ENCODE data around the gene RHBDF2.

Gene RHBDF2

DNA sequence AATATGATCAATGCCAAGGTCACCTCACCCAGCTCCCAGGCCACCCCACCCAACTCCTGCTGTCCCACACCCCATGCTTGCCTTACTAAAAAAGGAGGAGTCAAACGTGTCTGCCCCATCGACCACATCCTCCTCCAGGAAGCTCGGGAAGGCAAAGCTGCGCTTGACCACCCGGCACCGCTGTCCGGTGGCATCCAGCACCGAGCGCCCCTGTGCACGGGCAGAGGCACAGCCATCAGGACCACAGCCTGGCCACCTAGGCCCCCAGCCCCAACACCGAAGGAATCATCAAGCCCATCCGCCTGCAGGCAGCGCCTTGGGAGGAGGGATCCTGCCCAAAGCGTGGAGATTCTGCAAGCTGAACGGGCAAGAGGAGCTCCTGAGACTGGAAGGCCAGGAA, 23.6 kb downstream of the RHBDF2 start:
- DNase-seq: no peak

GRCh38 chr17:76476736-76477135, 24.5 kb downstream of the RHBDF2 start:
- DNase-seq: no peak

- no peak for DNase-seq
These were observed 25.9 kb downstream of the RHBDF2 start for GRCh38 chr17:76475302-76475701.

- DNase-seq: no peak
These were observed 26.3 kb downstream of the RHBDF2 start for GRCh38 chr17:76474894-76475293.

GRCh38 chr17:76474238-76474637, 27.0 kb downstream of the RHBDF2 start:
- DNase-seq: no peak

DNA sequence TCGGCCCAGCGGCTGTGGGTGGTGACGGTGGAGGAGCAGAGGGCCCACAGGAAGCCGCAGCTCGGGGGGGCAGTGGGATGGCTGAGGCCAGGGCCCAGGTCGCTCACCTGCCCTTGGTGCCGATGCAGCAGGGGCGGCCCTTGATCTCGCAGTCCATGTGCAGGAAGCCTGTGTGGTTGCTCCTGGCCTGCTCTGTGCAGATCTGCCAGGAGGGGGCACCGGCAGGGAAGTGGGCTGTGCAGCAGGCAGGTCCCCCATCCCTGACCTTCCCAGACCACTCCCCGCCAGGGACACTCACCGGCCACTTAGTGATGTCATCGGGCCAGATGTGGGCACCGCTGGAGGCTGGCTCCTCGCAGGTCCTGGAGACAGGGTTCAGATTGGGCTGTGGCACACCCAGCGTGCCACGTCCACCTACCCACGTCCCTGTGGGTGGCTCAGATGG, 27.7 kb downstream of the RHBDF2 start:
- DNase-seq: no peak

DNA sequence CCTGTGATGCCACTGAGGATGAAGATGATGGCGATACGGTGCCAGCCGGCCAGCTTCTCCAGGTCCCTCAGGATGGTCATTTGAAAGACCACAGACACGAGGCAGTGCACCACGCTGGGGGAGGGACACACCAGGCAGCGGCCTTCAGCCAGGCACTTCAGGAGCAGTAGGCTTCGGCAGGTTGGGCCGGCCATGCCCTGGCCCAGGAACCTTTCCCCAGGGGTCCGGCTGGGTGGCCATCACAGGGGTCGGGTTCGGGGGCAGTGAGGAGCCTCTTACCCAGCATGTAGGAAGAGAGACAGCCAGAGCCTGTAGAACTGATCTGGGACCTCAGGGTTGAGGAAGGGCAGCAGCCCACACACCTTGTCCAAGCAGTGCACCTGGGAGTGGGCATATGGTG, 28.5 kb downstream of the RHBDF2 start:
- no peak for DNase-seq

GRCh38 chr17:76472258-76472645, 29.0 kb downstream of the RHBDF2 start:
- DNase-seq: no peak

GRCh38 chr17:76471498-76472257, 29.5 kb downstream of the RHBDF2 start:
- DNase-seq: no peak

DNA sequence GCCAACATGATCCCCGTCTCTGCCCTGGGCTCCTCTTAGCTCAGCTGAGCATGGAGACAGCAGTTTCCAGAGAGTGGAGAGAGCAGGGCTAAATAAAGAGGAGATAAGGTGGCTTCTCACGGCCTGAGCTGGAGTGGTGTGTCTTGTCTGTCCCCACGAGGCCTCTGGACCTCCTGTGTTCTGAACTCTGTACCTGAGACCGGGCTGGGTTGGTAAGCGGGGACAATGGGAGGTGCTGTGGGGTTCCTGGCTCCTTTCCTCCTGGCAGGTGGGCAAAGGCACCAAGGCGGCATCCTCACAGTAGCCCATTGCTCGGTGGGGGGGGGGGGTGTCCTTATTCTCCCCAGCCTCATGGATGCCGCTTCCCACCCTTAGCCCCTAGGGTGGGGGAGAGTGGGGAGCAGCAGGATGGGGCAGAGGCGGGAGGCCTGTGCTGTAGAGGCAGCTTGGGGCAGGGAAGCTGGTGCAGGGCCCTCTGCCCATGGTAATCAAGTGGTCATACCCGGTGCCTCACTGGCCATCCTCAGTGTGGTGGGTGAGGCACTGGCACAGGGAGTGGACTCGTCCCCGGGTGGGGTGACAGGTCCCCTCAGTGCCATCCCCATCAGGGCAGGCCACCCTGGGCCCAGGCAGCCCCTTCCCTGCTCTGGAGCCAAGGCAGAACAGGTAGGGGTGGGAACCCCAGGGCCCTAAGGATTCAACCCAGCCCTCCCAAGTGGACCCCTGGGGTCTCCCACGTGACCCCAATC, 31.1 kb downstream of the RHBDF2 start:
- no peak for DNase-seq

DNA sequence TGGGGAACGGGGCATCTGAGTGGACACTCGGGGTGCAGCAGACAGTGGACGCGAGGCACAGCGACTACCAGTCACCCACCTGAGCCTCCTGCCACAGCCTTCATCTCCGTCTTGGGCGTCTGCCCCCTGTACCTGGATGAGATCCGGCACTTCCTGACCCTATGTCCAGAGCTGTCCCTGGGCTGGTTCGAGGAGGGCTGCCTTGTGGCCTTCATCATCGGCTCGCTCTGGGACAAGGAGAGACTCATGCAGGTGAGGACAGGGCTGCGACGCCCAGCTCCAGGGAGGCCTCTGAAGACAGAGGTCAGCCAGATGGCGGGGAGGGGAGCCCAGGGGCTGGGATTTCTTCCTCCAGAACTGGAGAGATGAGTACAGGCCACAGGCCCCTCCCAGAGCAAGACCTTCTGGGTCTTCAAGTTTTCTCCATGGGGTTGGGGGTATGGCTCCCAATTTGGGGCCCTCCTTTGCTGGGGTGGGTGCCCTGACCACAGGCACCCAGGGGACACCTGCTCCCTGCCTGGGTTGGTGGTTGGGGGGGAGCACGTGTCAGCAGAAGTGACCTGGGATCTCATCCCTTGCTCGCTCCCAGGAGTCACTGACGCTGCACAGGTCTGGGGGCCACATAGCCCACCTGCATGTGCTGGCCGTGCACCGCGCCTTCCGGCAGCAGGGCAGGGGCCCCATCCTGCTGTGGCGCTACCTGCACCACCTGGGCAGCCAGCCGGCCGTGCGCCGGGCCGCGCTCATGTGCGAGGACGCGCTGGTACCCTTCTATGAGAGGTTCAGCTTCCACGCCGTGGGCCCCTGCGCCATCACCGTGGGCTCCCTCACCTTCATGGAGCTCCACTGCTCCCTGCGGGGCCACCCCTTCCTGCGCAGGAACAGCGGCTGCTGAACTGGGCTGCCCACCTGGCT, 31.9 kb downstream of the RHBDF2 start:
- no peak for DNase-seq

GRCh38 chr17:76468634-76469010, 32.6 kb downstream of the RHBDF2 start:
- DNase-seq: no peak

- DNase-seq: no peak
These were observed 33.2 kb downstream of the RHBDF2 start for GRCh38 chr17:76467809-76468633.

GRCh38 chr17:76467366-76467765, 33.9 kb downstream of the RHBDF2 start, which contains the start of gene AANAT:
Gene AANAT (plus strand): TSS chr17:76467603. CDS start chr17:76468747, 1,144 bp downstream.
- no peak for DNase-seq

- DNase-seq: no peak
These were observed 34.5 kb downstream of the RHBDF2 start for GRCh38 chr17:76466775-76467130.

GRCh38 chr17:76462556-76463290, 38.5 kb downstream of the RHBDF2 start:
- DNase-seq: no peak

GRCh38 chr17:76461765-76462555, 39.3 kb downstream of the RHBDF2 start:
- DNase-seq: no peak

GRCh38 chr17:76459674-76460073, 41.5 kb downstream of the RHBDF2 start:
- DNase-seq: no peak

DNA sequence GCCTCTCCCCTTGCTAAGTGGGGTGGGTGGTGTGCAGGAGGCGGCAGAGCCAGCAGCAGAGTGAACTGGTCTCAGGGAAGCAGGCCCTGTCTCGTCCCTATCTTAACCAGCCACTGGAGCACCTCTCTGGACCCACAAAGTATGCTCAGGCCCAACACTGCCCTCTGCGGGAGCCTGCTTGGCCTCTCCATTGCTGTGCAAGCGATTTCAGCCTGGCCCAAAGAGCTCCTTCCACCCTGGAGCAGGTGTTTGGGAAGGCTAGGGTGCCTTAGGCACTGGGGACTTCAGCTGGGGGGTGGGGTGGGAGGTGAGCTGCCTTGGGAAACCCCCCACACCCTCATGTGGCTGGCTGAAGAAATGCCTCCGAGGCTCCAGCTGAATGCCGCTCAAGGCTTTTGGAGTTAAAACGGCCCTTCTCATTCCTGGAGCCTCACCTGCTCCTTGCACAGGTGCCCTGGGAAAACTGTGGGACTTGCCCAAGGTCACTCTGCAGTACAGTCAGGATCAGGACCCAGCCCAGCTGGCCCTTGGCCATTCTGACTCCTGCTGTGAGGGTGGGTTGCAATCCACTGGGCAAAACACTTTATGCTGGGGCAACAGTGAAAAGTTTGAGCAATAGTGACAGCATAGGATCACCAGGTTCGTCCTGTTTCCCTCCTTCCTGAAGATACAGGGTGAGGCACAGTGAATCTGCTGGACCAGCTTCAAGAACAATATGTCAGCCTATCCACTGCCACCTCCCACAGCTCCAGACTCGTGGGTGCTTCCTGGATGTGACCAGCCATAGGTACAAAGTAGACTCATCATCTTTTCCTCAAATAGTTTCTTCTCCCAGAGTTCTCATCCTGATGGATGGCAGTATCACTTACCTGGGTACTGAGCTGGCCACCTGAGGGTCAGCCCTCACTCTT, 42.4 kb downstream of the RHBDF2 start:
- no peak for DNase-seq

- no peak for DNase-seq
These were observed 47.8 kb downstream of the RHBDF2 start for GRCh38 chr17:76453431-76453743.

Measured in T-helper 1 cell (primary cell).